ENCODE results near the gene BRD8. TPM values are rescaled to one million over a fixed set of nuclear protein-coding genes. Genes with fewer than 3 reads are reported as not detected.

Gene BRD8
- polyA plus RNA-seq, 1 of the 3 experiments (the other 2 are of a cell fraction), result 46.2 TPM

DNA sequence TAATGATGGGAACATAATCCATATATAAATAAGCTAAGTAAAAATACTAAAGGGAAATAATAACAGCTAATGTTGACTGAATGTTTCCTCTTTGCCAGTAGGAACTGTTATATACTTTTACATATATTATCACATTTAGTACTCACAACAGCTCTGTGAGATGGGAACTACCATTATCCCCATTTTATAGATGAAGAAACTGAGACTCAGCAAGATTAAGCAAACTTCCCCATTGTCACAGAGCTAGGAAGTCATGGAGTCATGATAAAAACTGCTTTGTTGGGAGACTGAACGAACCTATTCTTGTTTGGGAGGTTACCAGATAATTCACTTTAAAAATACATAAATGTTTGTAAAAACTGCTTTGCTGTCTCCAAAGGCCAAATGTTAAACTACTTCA is 71.2 kb downstream of the BRD8 start (continued):
- TF ChIP-seq, protein P1, sequence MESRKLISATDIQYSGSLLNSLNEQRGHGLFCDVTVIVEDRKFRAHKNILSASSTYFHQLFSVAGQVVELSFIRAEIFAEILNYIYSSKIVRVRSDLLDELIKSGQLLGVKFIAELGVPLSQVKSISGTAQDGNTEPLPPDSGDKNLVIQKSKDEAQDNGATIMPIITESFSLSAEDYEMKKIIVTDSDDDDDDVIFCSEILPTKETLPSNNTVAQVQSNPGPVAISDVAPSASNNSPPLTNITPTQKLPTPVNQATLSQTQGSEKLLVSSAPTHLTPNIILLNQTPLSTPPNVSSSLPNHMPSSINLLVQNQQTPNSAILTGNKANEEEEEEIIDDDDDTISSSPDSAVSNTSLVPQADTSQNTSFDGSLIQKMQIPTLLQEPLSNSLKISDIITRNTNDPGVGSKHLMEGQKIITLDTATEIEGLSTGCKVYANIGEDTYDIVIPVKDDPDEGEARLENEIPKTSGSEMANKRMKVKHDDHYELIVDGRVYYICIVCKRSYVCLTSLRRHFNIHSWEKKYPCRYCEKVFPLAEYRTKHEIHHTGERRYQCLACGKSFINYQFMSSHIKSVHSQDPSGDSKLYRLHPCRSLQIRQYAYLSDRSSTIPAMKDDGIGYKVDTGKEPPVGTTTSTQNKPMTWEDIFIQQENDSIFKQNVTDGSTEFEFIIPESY (IDR thresholded peaks at IDR 0.05; ENCODE audit: borderline replicate concordance, low read depth), result no peak
- no peak for TF ChIP-seq YY1 (IDR thresholded peaks at IDR 0.05; ENCODE audit: low read depth)

DNA sequence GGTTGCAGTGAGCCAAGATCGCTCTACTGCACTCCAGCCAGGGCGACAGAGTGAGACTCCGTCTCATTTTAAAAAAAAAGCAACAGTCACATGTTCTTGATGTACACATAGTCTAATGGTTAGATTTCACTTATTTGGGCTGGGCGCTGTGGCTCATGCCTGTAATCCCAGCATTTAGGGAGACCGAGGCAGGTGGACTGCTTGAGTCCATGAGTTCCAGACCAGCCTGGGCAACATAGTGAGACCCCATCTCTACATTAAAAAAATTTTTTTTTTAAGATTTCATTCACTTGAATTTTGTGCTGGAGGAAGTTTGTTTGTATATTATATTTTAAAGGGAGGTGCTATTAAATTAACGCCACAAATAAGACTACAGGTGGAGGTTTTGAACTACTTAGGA is 72.7 kb downstream of the BRD8 start:
- WGBS (ENCODE audit: low lambda C conversion rate), result 85% methylated on average over 6 of the region's 6 CpGs
- TF ChIP-seq CHD2 (IDR thresholded peaks at IDR 0.05; ENCODE audit: low read length, partially characterized antibody), result no peak
- TF ChIP-seq CTCF (IDR thresholded peaks at IDR 0.05), result no peak
- no peak for TF ChIP-seq YY1 (IDR thresholded peaks at IDR 0.05; ENCODE audit: low read depth)
- TF ChIP-seq, protein P2, sequence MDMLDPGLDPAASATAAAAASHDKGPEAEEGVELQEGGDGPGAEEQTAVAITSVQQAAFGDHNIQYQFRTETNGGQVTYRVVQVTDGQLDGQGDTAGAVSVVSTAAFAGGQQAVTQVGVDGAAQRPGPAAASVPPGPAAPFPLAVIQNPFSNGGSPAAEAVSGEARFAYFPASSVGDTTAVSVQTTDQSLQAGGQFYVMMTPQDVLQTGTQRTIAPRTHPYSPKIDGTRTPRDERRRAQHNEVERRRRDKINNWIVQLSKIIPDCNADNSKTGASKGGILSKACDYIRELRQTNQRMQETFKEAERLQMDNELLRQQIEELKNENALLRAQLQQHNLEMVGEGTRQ (IDR thresholded peaks at IDR 0.05; ENCODE audit: borderline replicate concordance, low read depth, low read length), result no peak
- TF ChIP-seq TCF12 (IDR thresholded peaks at IDR 0.05), result no peak
- no peak for TF ChIP-seq GATA2 (CRISPR knock-in tag; IDR thresholded peaks at IDR 0.05)
- TF ChIP-seq NRF1 (IDR thresholded peaks at IDR 0.05; ENCODE audit: low read depth, low read length), result no peak
- no peak for TF ChIP-seq TAF1 (IDR thresholded peaks at IDR 0.05; ENCODE audit: borderline replicate concordance, low read depth, low read length)
- TF ChIP-seq FOXM1 (IDR thresholded peaks at IDR 0.05; ENCODE audit: low read depth), result no peak
- TF ChIP-seq GABPA (IDR thresholded peaks at IDR 0.05; ENCODE audit: low read depth), result no peak
- peaks cover 7% of the 10 kb centered on the region for H3F3A ChIP-seq (replicated peaks; ENCODE audit: insufficient read depth)
- no peak overlapping the region for H3K4me3 ChIP-seq (ENCODE audit: low read depth in 2 of 2, low read length in 1 of 2)
- H3K27me3 ChIP-seq (ENCODE audit: insufficient read depth), result peaks cover 5% of the 10 kb centered on the region; the same call in 1 of the 2 replicates
- H3K4me2 ChIP-seq, result no peak overlapping the region
- H3K9me3 ChIP-seq, result no peaks in the 10 kb centered on the region
- POLR2A ChIA-PET, result no interaction called here
- no peak overlapping the region for H2AFZ ChIP-seq (ENCODE audit: low read depth)
- no peak for DNase-seq
- H3K9me2 ChIP-seq, result no peaks in the 10 kb centered on the region
- H3K36me3 ChIP-seq (replicated peaks in 1 of 2; ENCODE audit: control insufficient read depth in 1 of 2, insufficient read depth in 2 of 2, low read length in 1 of 2), result no peaks in the 10 kb centered on the region
- no peak overlapping the region for H3K9ac ChIP-seq
- no peaks in the 10 kb centered on the region for H3K79me2 ChIP-seq (ENCODE audit: insufficient read depth)
- H3K4me1 ChIP-seq (ENCODE audit: control insufficient read depth in 1 of 2, insufficient read depth in 2 of 2, low read depth in 1 of 2, low read length in 1 of 2), result no peaks in the 10 kb centered on the region
- no peaks in the 10 kb centered on the region for H4K20me1 ChIP-seq (ENCODE audit: insufficient read depth)
- CTCF ChIA-PET, result interaction anchor here (1.4 kb wide), 1 partner anchor 70 kb away, joined by 3 read pairs; no protein-coding TSS in a partner anchor
- no peak overlapping the region for H3K27ac ChIP-seq (ENCODE audit: low read depth in 2 of 2, low read length in 1 of 2)

DNA sequence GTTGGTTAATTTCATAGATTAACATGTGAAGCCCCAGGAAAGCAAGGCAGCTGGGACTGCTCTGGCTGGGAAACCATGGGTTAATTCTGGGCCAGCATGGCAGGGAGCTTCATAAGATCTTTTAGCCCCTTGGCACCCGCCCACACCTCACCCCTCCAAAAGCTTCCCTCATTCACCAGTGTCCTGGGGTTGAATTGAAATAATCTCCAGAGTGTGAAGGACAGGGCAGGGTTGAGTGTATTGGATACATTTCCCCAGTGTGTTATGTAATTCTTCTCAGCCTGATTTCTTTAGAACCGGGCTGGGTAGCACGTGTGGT is 75.2 kb downstream of the BRD8 start:
- Histone ChIP-seq H3K36me3 (replicated peaks in 1 of 2; ENCODE audit: control insufficient read depth in 1 of 2, insufficient read depth in 2 of 2, low read length in 1 of 2) (no peaks in the 10 kb centered on the region), H4K20me1 (ENCODE audit: insufficient read depth) (no peaks in the 10 kb centered on the region), H3K4me1 (ENCODE audit: control insufficient read depth in 1 of 2, insufficient read depth in 2 of 2, low read depth in 1 of 2, low read length in 1 of 2) (no peaks in the 10 kb centered on the region), H3K9me3 (no peaks in the 10 kb centered on the region), H3K27me3 (ENCODE audit: insufficient read depth) (peaks cover 9% of the 10 kb centered on the region; the same call in 1 of the 2 replicates), H3F3A (replicated peaks; ENCODE audit: insufficient read depth) (no peaks in the 10 kb centered on the region), H2AFZ (ENCODE audit: low read depth) (no peak overlapping the region), H3K9me2 (no peaks in the 10 kb centered on the region), H3K9ac (no peak overlapping the region), H3K4me2 (no peak overlapping the region), H3K79me2 (ENCODE audit: insufficient read depth) (no peaks in the 10 kb centered on the region), H3K27ac (ENCODE audit: low read depth in 2 of 2, low read length in 1 of 2) (no peak overlapping the region), H3K4me3 (ENCODE audit: low read depth in 2 of 2, low read length in 1 of 2) (no peak overlapping the region)
- 40% methylated on average over 3 of the region's 3 CpGs for WGBS (ENCODE audit: low lambda C conversion rate)
- no peak for DNase-seq
- CTCF ChIA-PET, result interaction anchor here (2.0 to 2.4 kb wide), 3 partner anchors 25 to 67 kb away, joined by 8 to 11 read pairs (median 10); no protein-coding TSS in a partner anchor
- POLR2A ChIA-PET, result no interaction called here
- TF ChIP-seq CTCF (IDR thresholded peaks at IDR 0.05) (no peak), FOSL2 (IDR thresholded peaks at IDR 0.05; ENCODE audit: borderline replicate concordance, low read depth) (no peak), CHD2 (IDR thresholded peaks at IDR 0.05; ENCODE audit: low read length, partially characterized antibody) (no peak), TEAD4 (IDR thresholded peaks at IDR 0.05; ENCODE audit: borderline replicate concordance, insufficient read depth) (no peak), SMC3 (IDR thresholded peaks at IDR 0.05; ENCODE audit: low read depth, low read length) (no peak), EP300 (IDR thresholded peaks at IDR 0.05; ENCODE audit: borderline replicate concordance in 1 of 2, low read depth in 1 of 2, low read length in 1 of 2) (no peak), GABPA (IDR thresholded peaks at IDR 0.05; ENCODE audit: low read depth) (no peak), TCF12 (IDR thresholded peaks at IDR 0.05) (no peak), NRF1 (IDR thresholded peaks at IDR 0.05; ENCODE audit: low read depth, low read length) (no peak), RCOR1 (IDR thresholded peaks at IDR 0.05; ENCODE audit: low read length) (no peak)
- TF ChIP-seq, protein P1 (IDR thresholded peaks at IDR 0.05; ENCODE audit: borderline replicate concordance, low read depth), result no peak
